GM18858 (cell line): ENCODE measurements around the gene ZMYND8.

Experiments used
- ATAC-seq: cut with Tn5 transposase; IDR thresholded peaks from one replicate; pipeline ENCODE4 v1.9.1; 2021; ENCODE audit not compliant: unreplicated experiment

Gene ZMYND8

GRCh38 chr20:47233333-47234188, 122.9 kb downstream of the ZMYND8 start:
- no peak for ATAC-seq

- ATAC-seq, result no peak
These were observed 124.0 kb downstream of the ZMYND8 start for GRCh38 chr20:47232518-47232917.

DNA sequence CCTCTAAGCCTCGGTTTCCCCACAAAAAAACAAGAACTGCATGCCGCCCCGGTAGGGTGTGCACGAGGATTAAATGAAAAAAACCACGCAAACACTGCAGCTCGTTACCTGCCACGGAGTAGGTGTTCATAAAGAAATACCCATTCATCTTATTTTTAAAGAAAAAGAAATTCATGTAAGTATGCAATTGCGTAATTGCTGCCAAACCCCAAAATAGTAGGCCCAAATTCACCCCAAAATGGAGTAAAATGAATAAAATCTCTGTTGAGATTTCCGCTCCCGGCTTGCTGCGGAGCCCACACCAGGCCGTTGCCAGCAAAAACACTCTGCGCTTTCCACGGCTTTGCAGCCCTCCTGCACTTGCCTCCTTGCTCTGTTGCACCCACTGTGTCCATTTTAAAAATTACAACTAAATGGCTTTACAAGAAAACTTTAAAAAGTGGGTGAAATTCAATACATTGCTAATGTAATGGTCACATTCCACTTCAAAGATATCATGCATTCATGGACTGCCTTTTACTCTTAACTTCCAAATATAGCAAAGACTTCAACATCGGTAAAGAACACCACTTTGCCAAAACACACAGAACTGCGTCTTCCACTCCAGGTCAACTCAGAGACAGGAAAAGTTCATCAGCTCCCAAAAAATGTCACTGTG, 125.0 kb downstream of the ZMYND8 start:
- ATAC-seq, result no peak

DNA sequence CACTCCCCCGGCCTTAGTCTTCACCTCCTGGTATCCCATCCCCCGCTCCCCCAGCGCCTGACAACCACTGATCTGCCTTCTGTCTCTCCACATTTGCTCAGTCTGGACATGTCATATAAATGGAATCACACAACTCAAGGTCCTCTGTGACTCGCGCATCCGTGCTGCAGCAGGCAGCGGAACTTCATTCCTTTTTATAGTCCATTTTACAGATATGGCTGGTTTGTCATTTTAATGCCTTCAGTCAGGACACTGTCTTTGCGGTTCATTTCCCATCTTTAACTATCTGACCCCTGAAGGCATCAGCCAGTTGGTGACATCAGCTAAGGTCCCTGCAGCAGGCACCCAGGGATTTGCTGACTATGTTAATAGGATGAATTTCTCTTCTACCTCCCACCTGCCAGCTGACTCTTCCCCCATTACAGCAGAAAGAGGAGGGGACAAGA, 125.7 kb downstream of the ZMYND8 start:
- no peak for ATAC-seq

DNA sequence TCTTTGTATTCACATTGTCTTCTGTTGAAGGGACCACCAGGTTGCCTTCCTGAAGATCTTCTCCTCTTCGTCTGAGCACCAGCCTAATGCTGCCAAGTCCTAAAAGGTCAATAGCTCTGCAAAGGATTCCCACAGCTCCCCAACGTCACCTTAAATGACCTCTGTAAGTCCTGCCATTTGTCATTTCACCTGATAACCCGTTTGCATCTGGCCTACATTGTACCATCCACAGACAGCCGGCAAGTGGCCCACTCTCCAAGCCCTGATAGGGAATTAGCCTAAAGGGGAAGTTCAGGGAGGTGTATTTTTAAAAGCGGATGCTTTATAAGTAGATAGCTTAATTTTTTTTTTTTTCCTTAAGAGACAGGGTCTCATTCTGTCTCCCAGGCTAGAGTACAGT, 127.8 kb downstream of the ZMYND8 start:
- no peak for ATAC-seq

- ATAC-seq, result no peak
These were observed 128.9 kb downstream of the ZMYND8 start for GRCh38 chr20:47227576-47227975.

GRCh38 chr20:47227119-47227518, 129.4 kb downstream of the ZMYND8 start:
- no peak for ATAC-seq

DNA sequence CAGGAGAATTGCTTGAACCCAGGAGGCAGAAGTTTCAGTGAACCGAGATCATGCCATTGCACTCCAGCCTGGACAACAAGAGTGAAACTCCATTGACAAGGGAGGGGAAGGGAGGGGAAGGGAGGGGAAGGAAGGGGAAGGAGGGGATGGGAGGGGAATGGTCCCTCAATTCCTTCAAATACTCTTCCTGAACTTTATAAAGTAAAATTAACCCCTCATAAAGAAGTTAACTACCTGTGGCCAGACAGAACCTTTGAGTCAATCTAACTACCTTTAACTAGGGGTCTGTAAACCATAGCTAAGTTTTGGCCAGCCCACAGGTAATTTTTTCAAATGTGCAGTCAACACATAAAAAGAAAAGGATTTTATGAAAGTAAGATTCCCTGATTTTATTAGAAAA, 131.0 kb downstream of the ZMYND8 start:
- no peak for ATAC-seq

GRCh38 chr20:47224857-47225256, 131.6 kb downstream of the ZMYND8 start:
- ATAC-seq, result no peak

GRCh38 chr20:47224300-47224791, 132.2 kb downstream of the ZMYND8 start:
- ATAC-seq, result no peak

GRCh38 chr20:47223896-47224295, 132.6 kb downstream of the ZMYND8 start:
- no peak for ATAC-seq

- no peak for ATAC-seq
These were observed 133.9 kb downstream of the ZMYND8 start for GRCh38 chr20:47222468-47223119.

DNA sequence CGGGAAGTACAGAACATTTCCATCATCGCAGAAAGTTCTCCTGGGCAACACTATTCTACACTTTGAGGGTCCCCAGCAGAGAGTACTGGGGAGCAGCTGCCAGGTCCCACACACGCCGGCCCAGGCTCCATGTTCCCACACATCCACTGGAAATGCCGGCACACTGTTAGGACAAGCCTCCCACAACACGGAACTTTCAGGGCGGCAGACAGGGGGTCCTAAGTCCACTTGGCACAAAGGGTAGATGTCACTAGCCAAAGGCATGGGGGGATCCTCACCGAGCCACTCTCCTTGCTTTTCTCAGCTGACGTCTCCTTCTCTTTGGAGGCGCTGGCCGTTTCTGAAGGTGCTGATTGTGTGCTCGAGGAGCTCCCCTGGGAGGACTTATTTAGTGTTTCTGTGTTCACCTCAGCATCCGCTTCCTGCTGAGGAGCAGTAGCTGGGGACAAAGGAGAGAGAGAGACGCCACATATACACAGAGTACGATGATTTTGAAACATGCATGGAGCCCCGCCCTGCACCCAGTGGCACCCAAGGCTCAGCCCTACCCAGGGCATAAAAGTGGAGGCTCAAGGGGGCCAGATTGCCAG, 135.4 kb downstream of the ZMYND8 start:
- ATAC-seq, result no peak

GRCh38 chr20:47220161-47220582, 136.3 kb downstream of the ZMYND8 start:
- ATAC-seq, result no peak

- no peak for ATAC-seq
These were observed 138.7 kb downstream of the ZMYND8 start for GRCh38 chr20:47217482-47218446.

GRCh38 chr20:47216819-47217410, 139.6 kb downstream of the ZMYND8 start:
- ATAC-seq, result no peak

GRCh38 chr20:47215653-47216397, 140.7 kb downstream of the ZMYND8 start:
- ATAC-seq, result no peak

- no peak for ATAC-seq
These were observed 142.5 kb downstream of the ZMYND8 start for GRCh38 chr20:47213966-47214365.

DNA sequence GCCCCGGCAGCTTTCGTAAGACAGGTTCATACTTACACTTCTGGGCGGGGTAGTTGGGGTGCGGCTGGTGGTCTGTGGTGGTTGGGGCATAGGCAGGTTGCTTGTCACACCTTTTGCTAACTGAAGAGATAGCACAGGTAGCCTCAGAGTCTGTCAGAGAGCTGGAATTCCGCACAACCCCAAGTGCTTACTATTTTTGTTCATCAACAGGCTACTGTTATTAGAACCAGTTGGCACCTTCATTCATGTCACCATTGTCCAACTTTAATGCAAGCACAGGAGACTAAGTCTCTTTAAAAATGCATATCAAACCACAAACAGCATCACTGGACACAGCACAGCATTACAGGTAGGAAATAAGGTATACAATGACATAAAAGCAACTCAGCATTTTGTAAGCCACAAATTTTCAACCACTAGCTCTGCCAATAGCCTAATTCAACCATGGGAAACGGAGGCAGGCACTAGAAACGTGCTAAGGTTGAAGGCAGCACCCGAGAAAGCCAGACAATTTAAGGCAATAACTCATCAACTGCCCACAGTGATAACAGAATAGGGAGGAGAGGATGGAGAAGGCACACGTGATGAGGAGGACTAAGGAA, 143.8 kb downstream of the ZMYND8 start:
- no peak for ATAC-seq
